Gastrocnemius medialis (tissue), 4 donors: ENCODE measurements around the gene GYPC. TPM values are rescaled to one million over a fixed set of nuclear protein-coding genes. Genes with fewer than 3 reads are reported as not detected.

Source experiments
- ATAC-seq, 2 donors: fragments of 150-250 bp; one replicate each; pipeline ENCODE4 v1.9.1; 2016
- DNase-seq, 2 donors: peaks; one replicate each; pipeline ENCODE4 v3.0.0-alpha.2; 2019
- H3K27ac ChIP-seq, 4 donors: fragments of 200-600 bp; sonication (generic); 1 replicate in 1 of 4; 2 replicates in 3 of 4; pipeline ENCODE4 v1.5.1; 2016 to 2018; ENCODE audit warnings: mild to moderate bottlenecking in 2 of 4, moderate library complexity in 1 of 4
- H3K27me3 ChIP-seq, 3 donors: fragments of 200-600 bp; sonication (generic) in 2 of 3; 1 replicate in 1 of 3; 2 replicates in 2 of 3; pipeline versions ENCODE4 v1.5.1 to v1.6.0; 2016 to 2019; ENCODE audit warnings: mild to moderate bottlenecking in 1 of 3, moderate library complexity in 1 of 3
- H3K36me3 ChIP-seq, 2 donors: fragments of 200-600 bp; sonication (generic) in 1 of 2; one replicate each; pipeline ENCODE4 v1.5.1; 2017 to 2018
- H3K4me1 ChIP-seq, 2 donors: fragments of 200-600 bp; sonication (generic) in 1 of 2; one replicate each; pipeline ENCODE4 v1.5.1; 2016 to 2017; ENCODE audit warnings: mild to moderate bottlenecking in 2 of 2
- H3K4me3 ChIP-seq, 4 donors: fragments of 200-600 bp; sonication (generic) in 3 of 4; 1 replicate in 1 of 4; 2 replicates in 3 of 4; pipeline ENCODE4 v1.5.1; 2016 to 2019; ENCODE audit warnings: mild to moderate bottlenecking in 2 of 4
- H3K9me3 ChIP-seq, 3 donors: fragments of 200-600 bp; sonication (generic) in 2 of 3; 1 replicate in 1 of 3; 2 replicates in 2 of 3; pipeline ENCODE4 v1.5.1; 2016 to 2019
- POLR2A ChIP-seq, 2 donors: fragments of 450-650 bp; IDR thresholded peaks; one replicate each; pipeline ENCODE4 v1.6.1; 2017; ENCODE audit warnings: antibody characterized with exemption in 2 of 2, mild to moderate bottlenecking in 2 of 2, moderate library complexity in 2 of 2
- in situ Hi-C, 4 donors: fragments of 200-750 bp; cut with MboI; loops; one replicate each; pipeline versions ENCODE4 v1.15.0 to v1.8.0; 2017; ENCODE audit warnings: low sequenced_read_pairs in 4 of 4
- intact Hi-C: fragments of 100-400 bp; cut with DNase I; formaldehyde crosslinking; loops from one replicate; pipeline ENCODE4 v1.15.1; 2023; ENCODE audit warnings: low total_unique reads
- total RNA-seq, 4 donors: library from RNA; depleted of rRNA; stranded (reverse); fragments of >200 nt; gene quantifications; one replicate each; pipeline versions ENCODE4 v1.1.0 to v1.2.3, GENCODE V29; 2016
- TF ChIP-seq, protein P1 (sequence below), 5 experiments: fragments of 450-650 bp in 3 of 5; fragments of 200-600 bp in 2 of 5; sonication (generic) in 2 of 5; IDR thresholded peaks in 4 of 5; conservative IDR thresholded peaks in 1 of 5; 1 replicate in 4 of 5; 2 replicates in 1 of 5; pipeline ENCODE4 v1.5.1; 2016 to 2019; ENCODE audit warnings: antibody characterized with exemption in 5 of 5, mild to moderate bottlenecking in 3 of 5, moderate library complexity in 3 of 5

The GYPC gene
- total RNA-seq, 4 donors from 2014 or later, result 66.3 to 82.0 (median 71.9) TPM

DNA sequence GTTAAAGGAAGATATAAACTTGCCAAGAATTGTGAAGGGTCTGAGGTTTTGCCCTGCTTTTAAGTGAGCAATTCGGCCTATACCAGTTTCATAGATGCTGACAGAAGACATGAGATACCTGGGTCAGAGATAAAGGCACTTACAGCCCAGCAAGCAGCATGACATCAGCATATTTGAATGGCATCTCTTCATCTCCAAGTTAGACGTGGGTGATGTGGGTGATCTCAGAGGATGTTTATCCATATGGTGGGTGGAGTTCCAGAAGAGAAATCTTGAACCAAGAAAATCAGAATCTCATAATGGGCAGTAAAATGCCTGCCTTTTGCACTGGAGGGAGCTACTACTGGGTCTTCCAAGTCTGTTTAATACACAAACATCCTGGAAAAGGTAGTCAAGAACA lies 44.7 kb downstream of the GYPC start:
- no peaks in the 10 kb centered on the region for H3K36me3 ChIP-seq
- H3K4me3 ChIP-seq, result no peak overlapping the region
- ATAC-seq, result no peak
- H3K27ac ChIP-seq, result peak overlapping the region in 3 of 4 donors; percentile 27 to 74 (median 52)
- H3K4me1 ChIP-seq, result peaks cover 34 to 58% of the 10 kb centered on the region in 2 donors
- DNase-seq, result no peak
- H3K27me3 ChIP-seq, result no peaks in the 10 kb centered on the region
- intact Hi-C loops, result no loop called here
- TF ChIP-seq, protein P1, sequence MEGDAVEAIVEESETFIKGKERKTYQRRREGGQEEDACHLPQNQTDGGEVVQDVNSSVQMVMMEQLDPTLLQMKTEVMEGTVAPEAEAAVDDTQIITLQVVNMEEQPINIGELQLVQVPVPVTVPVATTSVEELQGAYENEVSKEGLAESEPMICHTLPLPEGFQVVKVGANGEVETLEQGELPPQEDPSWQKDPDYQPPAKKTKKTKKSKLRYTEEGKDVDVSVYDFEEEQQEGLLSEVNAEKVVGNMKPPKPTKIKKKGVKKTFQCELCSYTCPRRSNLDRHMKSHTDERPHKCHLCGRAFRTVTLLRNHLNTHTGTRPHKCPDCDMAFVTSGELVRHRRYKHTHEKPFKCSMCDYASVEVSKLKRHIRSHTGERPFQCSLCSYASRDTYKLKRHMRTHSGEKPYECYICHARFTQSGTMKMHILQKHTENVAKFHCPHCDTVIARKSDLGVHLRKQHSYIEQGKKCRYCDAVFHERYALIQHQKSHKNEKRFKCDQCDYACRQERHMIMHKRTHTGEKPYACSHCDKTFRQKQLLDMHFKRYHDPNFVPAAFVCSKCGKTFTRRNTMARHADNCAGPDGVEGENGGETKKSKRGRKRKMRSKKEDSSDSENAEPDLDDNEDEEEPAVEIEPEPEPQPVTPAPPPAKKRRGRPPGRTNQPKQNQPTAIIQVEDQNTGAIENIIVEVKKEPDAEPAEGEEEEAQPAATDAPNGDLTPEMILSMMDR (IDR thresholded peaks at IDR 0.05 in 4 of 5, conservative IDR thresholded peaks at IDR 0.05 in 1 of 5), result no peak
- no peak for TF ChIP-seq POLR2A (IDR thresholded peaks at IDR 0.05)
- in situ Hi-C loops, result no loop called here
- no peaks in the 10 kb centered on the region for H3K9me3 ChIP-seq

DNA sequence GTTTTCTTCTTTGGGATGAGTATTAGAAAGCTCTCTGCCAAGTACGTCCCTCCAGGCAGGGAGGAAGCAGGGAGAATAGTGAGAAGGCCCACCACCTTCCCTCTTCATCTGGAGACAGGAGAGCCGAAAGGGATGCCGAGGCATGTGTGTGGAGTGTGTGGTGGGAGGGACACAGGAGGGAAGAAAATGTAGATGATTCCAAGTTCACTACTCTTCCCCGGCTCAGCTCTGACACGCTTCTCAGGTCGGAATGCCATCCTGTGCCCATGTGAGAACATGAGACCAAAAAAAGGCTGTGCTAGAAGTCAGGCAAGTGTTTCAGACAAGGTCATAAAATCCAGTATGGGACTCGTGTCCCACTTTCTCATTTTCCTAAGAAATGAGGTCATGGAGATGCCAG lies 47.4 kb downstream of the GYPC start:
- H3K4me1 ChIP-seq, result peaks cover 10 to 37% of the 10 kb centered on the region in 2 donors
- no peak for DNase-seq
- H3K27me3 ChIP-seq, result no peaks in the 10 kb centered on the region
- ATAC-seq, result no peak
- in situ Hi-C loops (no loop called here), intact Hi-C loops (no loop called here)
- no peaks in the 10 kb centered on the region for H3K36me3 ChIP-seq
- H3K27ac ChIP-seq, result no peak overlapping the region
- no peaks in the 10 kb centered on the region for H3K9me3 ChIP-seq
- TF ChIP-seq, protein P1 (IDR thresholded peaks at IDR 0.05 in 4 of 5, conservative IDR thresholded peaks at IDR 0.05 in 1 of 5), result no peak
- no peak for TF ChIP-seq POLR2A (IDR thresholded peaks at IDR 0.05)
- H3K4me3 ChIP-seq, result no peak overlapping the region

DNA sequence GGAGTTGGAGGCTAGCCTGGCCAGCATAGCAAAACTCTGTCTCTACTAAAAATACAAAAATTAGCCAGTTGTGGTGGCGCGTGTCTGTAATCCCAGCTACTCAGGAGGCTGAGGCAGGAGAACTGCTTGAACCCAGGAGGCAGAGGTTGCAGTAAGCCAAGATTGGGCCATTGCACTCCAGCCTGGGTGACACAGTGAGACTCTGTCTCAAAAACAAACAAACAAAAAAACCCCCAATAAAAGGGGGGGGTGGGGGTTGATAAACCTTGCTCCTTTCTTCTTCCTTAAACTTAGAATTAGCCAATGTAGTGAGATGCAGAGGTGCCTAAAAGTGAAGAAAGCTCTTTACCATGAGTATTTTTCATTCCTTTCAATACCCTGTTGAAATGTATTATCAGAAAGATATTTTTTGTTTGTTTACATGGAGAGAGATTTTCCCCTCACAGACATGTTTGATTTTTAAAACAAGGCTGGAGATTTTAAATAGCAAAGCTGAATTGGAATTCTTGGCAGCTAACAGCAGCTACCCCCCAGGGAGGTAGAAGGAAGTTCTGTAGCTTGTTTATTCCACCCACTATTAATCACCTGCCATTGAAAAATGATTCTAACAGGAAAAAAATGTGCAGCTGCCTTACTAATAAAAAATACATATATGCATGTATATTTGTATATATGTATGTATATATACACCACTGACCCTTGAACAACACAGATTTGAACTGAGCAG lies 48.6 kb downstream of the GYPC start:
- Histone ChIP-seq H3K27ac (peak overlapping the region in 3 of 4 donors; percentile 18 to 47 (median 20)), H3K36me3 (no peaks in the 10 kb centered on the region), H3K9me3 (no peaks in the 10 kb centered on the region), H3K27me3 (no peaks in the 10 kb centered on the region), H3K4me3 (no peak overlapping the region), H3K4me1 (peaks cover 4 to 25% of the 10 kb centered on the region in 2 donors)
- TF ChIP-seq, protein P1 (IDR thresholded peaks at IDR 0.05 in 4 of 5, conservative IDR thresholded peaks at IDR 0.05 in 1 of 5), result no peak
- TF ChIP-seq POLR2A (IDR thresholded peaks at IDR 0.05), result no peak
- ATAC-seq (peak in 1 of 2 donors; percentile 27), DNase-seq (no peak)
- intact Hi-C loops, result no loop called here
- in situ Hi-C loops, result no loop called here

DNA sequence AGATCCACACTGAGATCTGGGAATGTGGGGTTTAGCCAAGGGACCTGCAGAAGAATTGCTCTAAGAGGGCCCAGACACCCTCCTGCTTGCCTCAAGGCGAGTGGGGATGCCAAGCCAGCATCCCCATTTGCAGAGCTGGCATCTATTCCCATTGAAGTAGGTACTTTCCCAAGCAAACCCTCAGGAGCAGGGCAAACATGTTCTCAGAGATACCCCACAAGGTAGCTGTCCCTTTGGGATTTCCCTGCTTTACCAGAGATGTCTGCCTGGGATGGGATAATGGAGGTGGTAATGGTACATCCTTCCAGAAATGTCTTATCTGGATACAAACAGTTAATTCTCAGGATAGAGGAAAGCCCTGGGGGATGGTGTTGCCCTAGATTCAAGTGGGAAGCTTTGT lies 51.2 kb downstream of the GYPC start:
- H3K9me3 ChIP-seq, result no peaks in the 10 kb centered on the region
- no peak for DNase-seq
- no peaks in the 10 kb centered on the region for H3K36me3 ChIP-seq
- no peaks in the 10 kb centered on the region for H3K27me3 ChIP-seq
- TF ChIP-seq POLR2A (IDR thresholded peaks at IDR 0.05), result no peak
- TF ChIP-seq, protein P1 (IDR thresholded peaks at IDR 0.05 in 4 of 5, conservative IDR thresholded peaks at IDR 0.05 in 1 of 5), result no peak
- no peak overlapping the region for H3K27ac ChIP-seq
- peaks cover 4 to 12% of the 10 kb centered on the region in 2 donors for H3K4me1 ChIP-seq
- ATAC-seq, result no peak
- in situ Hi-C loops (no loop called here), intact Hi-C loops (no loop called here)
- H3K4me3 ChIP-seq, result no peak overlapping the region
